GM23338 (cell line): ENCODE measurements around the gene PDCD4. TPM values are rescaled to one million over a fixed set of nuclear protein-coding genes. Genes with fewer than 3 reads are reported as not detected.
"Not testable (repeated sequence)": the region's sequence is repeated elsewhere in the genome, so short reads cannot be mapped to it uniquely, and the experiment has no call there.

Source experiments
- ATAC-seq: fragments of 200-7000 bp; cut with Tn5 transposase; 3 replicates; pipeline ENCODE4 v1.9.1; 2020
- DNase-seq: peaks from one replicate; pipeline ENCODE4 v3.0.0-alpha.2; 2015; ENCODE audit warnings: low spot score
- H2AFZ ChIP-seq: fragments of 200-600 bp; sonication (generic); 2 replicates; pipeline ENCODE4 v1.8.0; 2016; ENCODE audit warnings: antibody characterized with exemption, mild to moderate bottlenecking, moderate library complexity
- H3F3A ChIP-seq: fragments of 200-600 bp; sonication (generic); replicated peaks from 2 replicates; pipeline ENCODE4 v1.8.0; 2017; ENCODE audit warnings: antibody characterized with exemption, mixed run types, low read depth
- H3K27ac ChIP-seq: fragments of 200-600 bp; sonication (generic); 2 replicates; pipeline ENCODE4 v1.6.1; 2016; ENCODE audit warnings: low read depth
- H3K27me3 ChIP-seq: fragments of 200-600 bp; sonication (generic); 2 replicates; pipeline ENCODE4 v1.8.0; 2016; ENCODE audit warnings: mild to moderate bottlenecking, mixed run types, moderate library complexity; ENCODE audit not compliant: insufficient read depth
- H3K36me3 ChIP-seq: fragments of 200-600 bp; sonication (generic); 2 replicates; pipeline ENCODE4 v1.8.0; 2016; ENCODE audit warnings: mild to moderate bottlenecking; ENCODE audit not compliant: insufficient read depth
- H3K4me1 ChIP-seq: fragments of 200-600 bp; sonication (generic); 2 replicates; pipeline ENCODE4 v1.8.0; 2016; ENCODE audit warnings: mild to moderate bottlenecking, moderate library complexity; ENCODE audit not compliant: insufficient read depth
- H3K4me2 ChIP-seq: fragments of 200-600 bp; sonication (generic); 2 replicates; pipeline ENCODE4 v1.7.1; 2017; ENCODE audit warnings: mixed run types
- H3K4me3 ChIP-seq: fragments of 200-600 bp; sonication (generic); 2 replicates; pipeline ENCODE4 v1.6.1; 2016; ENCODE audit warnings: mixed run types
- H3K79me2 ChIP-seq: fragments of 200-600 bp; sonication (generic); replicated peaks from 2 replicates; pipeline ENCODE4 v1.8.0; 2017; ENCODE audit warnings: mild to moderate bottlenecking; ENCODE audit not compliant: insufficient read depth
- H3K9me2 ChIP-seq: fragments of 200-600 bp; sonication (generic); 2 replicates; pipeline ENCODE4 v1.8.0; 2017; ENCODE audit not compliant: insufficient read depth
- H4K20me1 ChIP-seq: fragments of 200-600 bp; sonication (generic); replicated peaks from 2 replicates; pipeline ENCODE4 v1.8.0; 2017; ENCODE audit warnings: mild to moderate bottlenecking; ENCODE audit not compliant: insufficient read depth
- H3K27ac Mint-ChIP-seq: 2 replicates; pipeline ENCODE4 v1.8.0; 2020; ENCODE audit warnings: inconsistent platforms, mild to moderate bottlenecking, moderate library complexity, mixed read lengths
- H3K27me3 Mint-ChIP-seq: 3 replicates; pipeline ENCODE4 v1.8.0; 2022; ENCODE audit warnings: low read depth, mild to moderate bottlenecking, moderate library complexity, mixed read lengths, inconsistent platforms; ENCODE audit not compliant: insufficient read depth, poor library complexity
- H3K36me3 Mint-ChIP-seq: 3 replicates; pipeline ENCODE4 v1.8.0; 2021; ENCODE audit warnings: low read depth, mild to moderate bottlenecking, inconsistent platforms, moderate library complexity, mixed read lengths
- H3K4me1 Mint-ChIP-seq: 3 replicates; pipeline ENCODE4 v1.8.0; 2020; ENCODE audit warnings: mild to moderate bottlenecking, inconsistent platforms, mixed read lengths
- H3K4me3 Mint-ChIP-seq: 3 replicates; pipeline ENCODE4 v1.8.0; 2021; ENCODE audit warnings: moderate library complexity, mild to moderate bottlenecking, inconsistent platforms, mixed read lengths
- H3K9me3 Mint-ChIP-seq: 3 replicates; pipeline ENCODE4 v1.8.0; 2020; ENCODE audit warnings: moderate library complexity, mild to moderate bottlenecking, inconsistent platforms, mixed read lengths
- EZH2 ChIP-seq: fragments of 200-600 bp; sonication (generic); IDR thresholded peaks from one replicate; pipeline ENCODE4 v1.8.0; 2017; ENCODE audit warnings: antibody characterized with exemption, mild to moderate bottlenecking, low read depth; ENCODE audit not compliant: unreplicated experiment
- EZH2phosphoT487 ChIP-seq: fragments of 200-600 bp; sonication (generic); IDR thresholded peaks from one replicate; pipeline ENCODE4 v1.8.1; 2018; ENCODE audit warnings: antibody characterized with exemption; ENCODE audit not compliant: unreplicated experiment
- JUNB ChIP-seq: IDR thresholded peaks from one replicate; pipeline ENCODE4 v1.6.1; 2016; ENCODE audit warnings: antibody characterized with exemption; ENCODE audit not compliant: unreplicated experiment
- NANOG ChIP-seq: IDR thresholded peaks from 2 replicates; pipeline ENCODE4 v1.6.1; 2016; ENCODE audit warnings: antibody characterized with exemption, borderline replicate concordance
- POLR2AphosphoS5 ChIP-seq: IDR thresholded peaks from 2 replicates; pipeline ENCODE4 v1.6.1; 2016; ENCODE audit warnings: antibody characterized with exemption, low read depth
- STAT1 ChIP-seq: IDR thresholded peaks from one replicate; pipeline ENCODE4 v1.6.1; 2016; ENCODE audit warnings: antibody characterized with exemption; ENCODE audit not compliant: unreplicated experiment
- ZNF114 ChIP-seq: fragments of 250-450 bp; sonication (Bioruptor Pico); IDR thresholded peaks from 2 replicates; pipeline ENCODE4 v1.5.0; 2020; ENCODE audit warnings: mild to moderate bottlenecking, moderate library complexity
- ZNF331 ChIP-seq: fragments of 250-450 bp; sonication (Bioruptor Pico); IDR thresholded peaks from 2 replicates; pipeline ENCODE4 v1.5.0; 2020; ENCODE audit warnings: low read depth, mild to moderate bottlenecking, moderate library complexity
- polyA plus RNA-seq: library from polyadenylated mRNA; unstranded; fragments of >200 nt; fragmentation: Nextera tagmentation; extraction: Ambion mirVana; gene quantifications from 2 replicates; pipeline ENCODE4 v1.2.1, GENCODE V29; 2016
- total RNA-seq: library from RNA; depleted of rRNA; stranded (reverse); fragments of >200 nt; shearing (Covaris generic); gene quantifications from 2 replicates; pipeline ENCODE4 v1.2.3, GENCODE V29; 2014
- TF ChIP-seq, protein P1 (sequence below): fragments of 250-450 bp; sonication (Bioruptor Pico); IDR thresholded peaks from 2 replicates; pipeline ENCODE4 v1.5.0; 2020; ENCODE audit warnings: mild to moderate bottlenecking, moderate library complexity
- TF ChIP-seq, protein P2 (sequence below), 2 experiments: fragments of 200-600 bp in 1 of 2; sonication (generic) in 1 of 2; conservative IDR thresholded peaks; 2 replicates each; pipeline versions ENCODE4 v1.5.1 to v1.6.1; 2016 to 2017; ENCODE audit warnings: antibody characterized with exemption in 2 of 2, low read depth in 2 of 2, mild to moderate bottlenecking in 2 of 2, moderate library complexity in 1 of 2
- TF ChIP-seq, protein P3 (sequence below): IDR thresholded peaks from 2 replicates; pipeline ENCODE4 v1.6.1; 2016; ENCODE audit warnings: antibody characterized with exemption

The PDCD4 gene
- total and polyA plus RNA-seq, 2 experiments from 2014 or later: 10.1 to 18.0 TPM

DNA sequence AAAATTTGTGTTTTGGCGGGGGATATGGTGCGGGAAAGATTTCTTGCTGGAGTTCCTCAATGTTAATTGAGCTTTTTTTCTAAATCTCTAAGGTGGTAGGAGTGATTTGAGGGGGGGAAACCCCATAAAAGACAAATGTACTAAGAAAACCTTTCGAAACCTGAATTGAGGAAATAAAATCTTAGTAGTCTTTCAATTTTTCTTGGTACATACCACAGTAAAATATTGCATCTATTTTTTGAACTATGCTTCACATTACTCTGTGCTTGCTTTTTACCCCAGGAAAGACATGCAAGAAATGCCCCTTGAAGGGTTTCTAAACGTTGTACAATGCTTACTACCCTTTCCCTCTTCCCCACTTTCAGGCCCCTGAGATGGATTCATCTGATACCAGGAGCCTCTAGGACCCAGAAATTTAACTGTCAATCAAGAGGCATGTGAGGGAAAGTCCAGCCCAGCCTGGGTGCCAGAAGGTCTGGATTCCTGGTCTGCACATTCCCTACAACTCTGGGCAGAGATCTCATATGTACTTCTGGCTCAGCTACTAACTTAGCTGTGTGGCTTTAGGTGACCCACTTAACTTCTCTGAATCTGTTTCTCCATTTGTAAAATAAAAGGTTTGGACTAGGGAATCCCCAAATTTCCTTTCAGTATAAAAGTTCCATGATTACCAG is 5.8 kb upstream of the PDCD4 start:
- no peaks in the 10 kb centered on the region for H3K9me3 Mint-ChIP-seq
- H3K4me2 ChIP-seq: no peak overlapping the region
- no peak for TF ChIP-seq EZH2phosphoT487
- TF ChIP-seq, protein P1, sequence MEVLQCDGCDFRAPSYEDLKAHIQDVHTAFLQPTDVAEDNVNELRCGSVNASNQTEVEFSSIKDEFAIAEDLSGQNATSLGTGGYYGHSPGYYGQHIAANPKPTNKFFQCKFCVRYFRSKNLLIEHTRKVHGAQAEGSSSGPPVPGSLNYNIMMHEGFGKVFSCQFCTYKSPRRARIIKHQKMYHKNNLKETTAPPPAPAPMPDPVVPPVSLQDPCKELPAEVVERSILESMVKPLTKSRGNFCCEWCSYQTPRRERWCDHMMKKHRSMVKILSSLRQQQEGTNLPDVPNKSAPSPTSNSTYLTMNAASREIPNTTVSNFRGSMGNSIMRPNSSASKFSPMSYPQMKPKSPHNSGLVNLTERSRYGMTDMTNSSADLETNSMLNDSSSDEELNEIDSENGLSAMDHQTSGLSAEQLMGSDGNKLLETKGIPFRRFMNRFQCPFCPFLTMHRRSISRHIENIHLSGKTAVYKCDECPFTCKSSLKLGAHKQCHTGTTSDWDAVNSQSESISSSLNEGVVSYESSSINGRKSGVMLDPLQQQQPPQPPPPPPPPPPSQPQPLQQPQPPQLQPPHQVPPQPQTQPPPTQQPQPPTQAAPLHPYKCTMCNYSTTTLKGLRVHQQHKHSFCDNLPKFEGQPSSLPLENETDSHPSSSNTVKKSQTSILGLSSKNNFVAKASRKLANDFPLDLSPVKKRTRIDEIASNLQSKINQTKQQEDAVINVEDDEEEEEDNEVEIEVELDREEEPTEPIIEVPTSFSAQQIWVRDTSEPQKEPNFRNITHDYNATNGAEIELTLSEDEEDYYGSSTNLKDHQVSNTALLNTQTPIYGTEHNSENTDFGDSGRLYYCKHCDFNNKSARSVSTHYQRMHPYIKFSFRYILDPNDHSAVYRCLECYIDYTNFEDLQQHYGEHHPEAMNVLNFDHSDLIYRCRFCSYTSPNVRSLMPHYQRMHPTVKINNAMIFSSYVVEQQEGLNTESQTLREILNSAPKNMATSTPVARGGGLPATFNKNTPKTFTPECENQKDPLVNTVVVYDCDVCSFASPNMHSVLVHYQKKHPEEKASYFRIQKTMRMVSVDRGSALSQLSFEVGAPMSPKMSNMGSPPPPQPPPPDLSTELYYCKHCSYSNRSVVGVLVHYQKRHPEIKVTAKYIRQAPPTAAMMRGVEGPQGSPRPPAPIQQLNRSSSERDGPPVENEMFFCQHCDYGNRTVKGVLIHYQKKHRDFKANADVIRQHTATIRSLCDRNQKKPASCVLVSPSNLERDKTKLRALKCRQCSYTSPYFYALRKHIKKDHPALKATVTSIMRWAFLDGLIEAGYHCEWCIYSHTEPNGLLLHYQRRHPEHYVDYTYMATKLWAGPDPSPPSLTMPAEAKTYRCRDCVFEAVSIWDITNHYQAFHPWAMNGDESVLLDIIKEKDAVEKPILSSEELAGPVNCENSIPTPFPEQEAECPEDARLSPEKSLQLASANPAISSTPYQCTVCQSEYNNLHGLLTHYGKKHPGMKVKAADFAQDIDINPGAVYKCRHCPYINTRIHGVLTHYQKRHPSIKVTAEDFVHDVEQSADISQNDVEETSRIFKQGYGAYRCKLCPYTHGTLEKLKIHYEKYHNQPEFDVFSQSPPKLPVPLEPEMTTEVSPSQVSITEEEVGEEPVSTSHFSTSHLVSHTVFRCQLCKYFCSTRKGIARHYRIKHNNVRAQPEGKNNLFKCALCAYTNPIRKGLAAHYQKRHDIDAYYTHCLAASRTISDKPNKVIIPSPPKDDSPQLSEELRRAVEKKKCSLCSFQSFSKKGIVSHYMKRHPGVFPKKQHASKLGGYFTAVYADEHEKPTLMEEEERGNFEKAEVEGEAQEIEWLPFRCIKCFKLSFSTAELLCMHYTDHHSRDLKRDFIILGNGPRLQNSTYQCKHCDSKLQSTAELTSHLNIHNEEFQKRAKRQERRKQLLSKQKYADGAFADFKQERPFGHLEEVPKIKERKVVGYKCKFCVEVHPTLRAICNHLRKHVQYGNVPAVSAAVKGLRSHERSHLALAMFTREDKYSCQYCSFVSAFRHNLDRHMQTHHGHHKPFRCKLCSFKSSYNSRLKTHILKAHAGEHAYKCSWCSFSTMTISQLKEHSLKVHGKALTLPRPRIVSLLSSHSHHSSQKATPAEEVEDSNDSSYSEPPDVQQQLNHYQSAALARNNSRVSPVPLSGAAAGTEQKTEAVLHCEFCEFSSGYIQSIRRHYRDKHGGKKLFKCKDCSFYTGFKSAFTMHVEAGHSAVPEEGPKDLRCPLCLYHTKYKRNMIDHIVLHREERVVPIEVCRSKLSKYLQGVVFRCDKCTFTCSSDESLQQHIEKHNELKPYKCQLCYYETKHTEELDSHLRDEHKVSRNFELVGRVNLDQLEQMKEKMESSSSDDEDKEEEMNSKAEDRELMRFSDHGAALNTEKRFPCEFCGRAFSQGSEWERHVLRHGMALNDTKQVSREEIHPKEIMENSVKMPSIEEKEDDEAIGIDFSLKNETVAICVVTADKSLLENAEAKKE (CRISPR knock-in tag): no peak
- TF ChIP-seq JUNB: no peak
- no peak for TF ChIP-seq EZH2
- no peak for TF ChIP-seq ZNF331 (CRISPR knock-in tag)
- no peak for TF ChIP-seq STAT1
- no peak for TF ChIP-seq NANOG
- no peak for TF ChIP-seq ZNF114 (CRISPR knock-in tag)
- TF ChIP-seq, protein P2, sequence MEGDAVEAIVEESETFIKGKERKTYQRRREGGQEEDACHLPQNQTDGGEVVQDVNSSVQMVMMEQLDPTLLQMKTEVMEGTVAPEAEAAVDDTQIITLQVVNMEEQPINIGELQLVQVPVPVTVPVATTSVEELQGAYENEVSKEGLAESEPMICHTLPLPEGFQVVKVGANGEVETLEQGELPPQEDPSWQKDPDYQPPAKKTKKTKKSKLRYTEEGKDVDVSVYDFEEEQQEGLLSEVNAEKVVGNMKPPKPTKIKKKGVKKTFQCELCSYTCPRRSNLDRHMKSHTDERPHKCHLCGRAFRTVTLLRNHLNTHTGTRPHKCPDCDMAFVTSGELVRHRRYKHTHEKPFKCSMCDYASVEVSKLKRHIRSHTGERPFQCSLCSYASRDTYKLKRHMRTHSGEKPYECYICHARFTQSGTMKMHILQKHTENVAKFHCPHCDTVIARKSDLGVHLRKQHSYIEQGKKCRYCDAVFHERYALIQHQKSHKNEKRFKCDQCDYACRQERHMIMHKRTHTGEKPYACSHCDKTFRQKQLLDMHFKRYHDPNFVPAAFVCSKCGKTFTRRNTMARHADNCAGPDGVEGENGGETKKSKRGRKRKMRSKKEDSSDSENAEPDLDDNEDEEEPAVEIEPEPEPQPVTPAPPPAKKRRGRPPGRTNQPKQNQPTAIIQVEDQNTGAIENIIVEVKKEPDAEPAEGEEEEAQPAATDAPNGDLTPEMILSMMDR (conservative IDR thresholded peaks at IDR 0.05; ENCODE audit: low read depth in 2 of 2): no peak
- no peak for TF ChIP-seq POLR2AphosphoS5
- TF ChIP-seq, protein P3, sequence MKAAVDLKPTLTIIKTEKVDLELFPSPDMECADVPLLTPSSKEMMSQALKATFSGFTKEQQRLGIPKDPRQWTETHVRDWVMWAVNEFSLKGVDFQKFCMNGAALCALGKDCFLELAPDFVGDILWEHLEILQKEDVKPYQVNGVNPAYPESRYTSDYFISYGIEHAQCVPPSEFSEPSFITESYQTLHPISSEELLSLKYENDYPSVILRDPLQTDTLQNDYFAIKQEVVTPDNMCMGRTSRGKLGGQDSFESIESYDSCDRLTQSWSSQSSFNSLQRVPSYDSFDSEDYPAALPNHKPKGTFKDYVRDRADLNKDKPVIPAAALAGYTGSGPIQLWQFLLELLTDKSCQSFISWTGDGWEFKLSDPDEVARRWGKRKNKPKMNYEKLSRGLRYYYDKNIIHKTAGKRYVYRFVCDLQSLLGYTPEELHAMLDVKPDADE: no peak
- no peak for DNase-seq
- peaks cover 5% of the 10 kb centered on the region for H3K27me3 Mint-ChIP-seq
- H3K27ac ChIP-seq: no peak overlapping the region
- H3K36me3 ChIP-seq: no peaks in the 10 kb centered on the region
- no peak overlapping the region for H3K4me3 ChIP-seq
- H3K4me3 Mint-ChIP-seq: no peak overlapping the region
- no peaks in the 10 kb centered on the region for H3K79me2 ChIP-seq
- H2AFZ ChIP-seq: no peak overlapping the region
- peaks cover 26% of the 10 kb centered on the region for H3K4me1 Mint-ChIP-seq
- ATAC-seq: peak; percentile 35; the same call in 1 of the 3 replicates
- H3K27me3 ChIP-seq: no peaks in the 10 kb centered on the region
- H4K20me1 ChIP-seq: no peaks in the 10 kb centered on the region
- no peaks in the 10 kb centered on the region for H3F3A ChIP-seq
- H3K4me1 ChIP-seq: peaks cover 6% of the 10 kb centered on the region
- no peaks in the 10 kb centered on the region; the same call in 2 of the 3 replicates for H3K36me3 Mint-ChIP-seq
- H3K9me2 ChIP-seq: no peaks in the 10 kb centered on the region
- H3K27ac Mint-ChIP-seq: no peak overlapping the region

DNA sequence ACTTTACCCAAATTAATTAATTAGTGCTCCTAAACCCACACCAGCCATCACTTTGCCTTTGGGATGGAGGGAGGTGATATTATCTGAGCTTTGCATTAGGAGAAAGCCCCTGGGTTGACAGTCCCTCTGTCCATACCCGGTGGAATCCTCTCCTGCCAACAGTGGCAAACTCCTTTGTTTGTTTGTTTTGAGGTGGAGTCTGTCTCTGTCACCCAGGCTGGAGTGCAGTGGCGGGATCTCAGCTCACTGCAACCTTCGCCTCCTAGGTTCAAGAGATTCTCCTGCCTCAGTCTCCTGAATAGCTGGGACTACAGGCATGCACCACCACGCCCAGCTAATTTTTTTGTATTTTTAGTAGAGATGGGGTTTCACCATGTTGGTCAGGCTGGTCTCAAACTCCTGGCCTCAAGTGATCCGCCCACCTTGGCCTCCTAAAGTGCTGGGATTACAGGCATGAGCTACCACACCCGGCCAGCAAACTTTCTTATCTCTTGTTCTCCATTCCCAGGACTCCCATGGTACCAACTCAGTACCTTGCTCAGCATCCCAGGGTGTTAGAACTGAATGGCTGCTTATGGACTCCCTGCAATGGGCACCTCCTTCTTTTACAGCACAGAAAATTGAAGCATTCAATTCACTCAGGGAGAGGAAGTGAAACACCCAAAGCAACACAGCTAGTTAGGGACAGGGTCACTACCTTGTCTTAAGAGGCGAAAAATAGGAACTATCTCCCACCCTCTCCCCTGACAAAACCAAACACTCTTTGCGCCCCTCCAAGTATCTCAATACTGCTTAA is 4.5 kb upstream of the PDCD4 start:
- H3K9me3 Mint-ChIP-seq, H3K79me2 ChIP-seq, H3K27ac ChIP-seq, H3K36me3 Mint-ChIP-seq, H3K4me3 Mint-ChIP-seq, H3K4me2 ChIP-seq, DNase-seq, H3K27me3 Mint-ChIP-seq, H3K9me2 ChIP-seq, H3F3A ChIP-seq, H3K4me3 ChIP-seq, H3K36me3 ChIP-seq, H4K20me1 ChIP-seq, H3K27me3 ChIP-seq, ATAC-seq: not testable (repeated sequence)
- H3K4me1 ChIP-seq: peaks cover 11% of the 10 kb centered on the region
- Mint-ChIP-seq H3K27ac (peak overlapping the region; percentile 29; the same call in 1 of the 2 replicates), H3K4me1 (peaks cover 29% of the 10 kb centered on the region)
- H2AFZ ChIP-seq: peak overlapping the region; percentile 80
